Measurements from ENCODE around the gene FKTN. TPM values are rescaled to one million over a fixed set of nuclear protein-coding genes. Genes with fewer than 3 reads are reported as not detected.

The FKTN gene
- total and polyA plus RNA-seq, 9 of the 15 experiments (the other 6 are each of a cell fraction or from before 2014, with no cell fraction given): 5.4 to 16.3 (median 10.4) TPM

DNA sequence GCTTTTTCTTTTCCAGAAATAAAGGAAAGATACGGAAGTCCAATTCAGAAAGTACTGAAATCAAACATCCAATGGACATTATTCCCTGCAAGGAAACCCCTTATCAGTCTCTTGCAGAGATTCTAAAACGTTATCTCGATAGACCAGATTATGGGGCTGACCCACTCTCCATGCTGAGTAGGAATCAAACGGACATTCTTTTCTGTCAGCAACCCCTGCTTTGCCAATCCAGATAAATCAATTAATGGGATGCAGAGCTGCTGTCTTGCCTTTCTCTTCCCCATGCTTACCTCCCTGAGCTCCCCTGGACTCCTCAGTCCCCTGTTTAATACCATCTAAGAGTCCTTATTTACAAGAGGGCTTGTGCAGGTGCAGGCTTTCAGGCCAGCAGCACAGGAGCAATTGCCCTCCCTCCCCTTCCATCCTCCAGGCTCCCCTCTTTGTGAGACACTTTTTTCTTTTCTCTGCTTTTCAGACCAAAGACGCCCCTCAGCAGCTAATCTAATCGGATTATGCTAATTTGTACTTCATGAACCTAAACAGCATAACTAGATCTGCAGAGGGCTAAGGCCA, 118.5 kb downstream of the FKTN start (continued):
- no peak for TF ChIP-seq NCOA4 (IDR thresholded peaks at IDR 0.05; ENCODE audit: partially characterized antibody)
- TF ChIP-seq ZFPM2 (CRISPR knock-in tag; IDR thresholded peaks at IDR 0.05): no peak
- TF ChIP-seq HES1 (IDR thresholded peaks at IDR 0.05; ENCODE audit: low read depth): peak; percentile 46; the same call in 1 of the 2 replicates
- no peak for TF ChIP-seq HDAC6 (IDR thresholded peaks at IDR 0.05; ENCODE audit: low read depth, low read length)
- no peak for TF ChIP-seq NFIX (CRISPR knock-in tag; IDR thresholded peaks at IDR 0.05; ENCODE audit: low read depth)
- TF ChIP-seq ZBED1 (IDR thresholded peaks at IDR 0.05): no peak
- no peak for TF ChIP-seq ZNF212 (CRISPR knock-in tag; IDR thresholded peaks at IDR 0.05)
- peak; percentile 92 for TF ChIP-seq MTA2 (IDR thresholded peaks at IDR 0.05; ENCODE audit: low read depth)
- peak; percentile 92 for TF ChIP-seq SMARCA4 (IDR thresholded peaks at IDR 0.05)
- TF ChIP-seq PKNOX1 (IDR thresholded peaks at IDR 0.05): 0 out of 2 replicates have a peak, but pooled peaks have one; percentile 10
- TF ChIP-seq SMARCA5 (IDR thresholded peaks at IDR 0.05): no peak
- TF ChIP-seq DNMT1 (IDR thresholded peaks at IDR 0.05): no peak
- no peak for TF ChIP-seq MECOM (CRISPR knock-in tag; IDR thresholded peaks at IDR 0.05)
